ENCODE data around the gene KCNQ1OT1.

Gene KCNQ1OT1

DNA sequence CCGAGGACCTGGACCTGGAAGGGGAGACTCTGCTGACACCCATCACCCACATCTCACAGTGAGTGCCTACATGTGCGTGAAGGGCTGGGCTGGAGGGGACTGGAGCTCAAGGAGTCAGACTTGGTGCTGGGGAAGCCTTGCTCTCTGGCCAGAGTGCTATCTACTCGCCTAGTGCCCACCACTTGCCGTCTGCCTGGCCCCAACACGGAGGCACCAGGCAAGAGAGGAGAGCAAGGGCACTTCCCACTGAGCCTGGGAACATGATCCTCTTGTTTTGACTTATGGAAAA lies 37.8 kb downstream of the KCNQ1OT1 start (continued):
- TF ChIP-seq, protein P1, sequence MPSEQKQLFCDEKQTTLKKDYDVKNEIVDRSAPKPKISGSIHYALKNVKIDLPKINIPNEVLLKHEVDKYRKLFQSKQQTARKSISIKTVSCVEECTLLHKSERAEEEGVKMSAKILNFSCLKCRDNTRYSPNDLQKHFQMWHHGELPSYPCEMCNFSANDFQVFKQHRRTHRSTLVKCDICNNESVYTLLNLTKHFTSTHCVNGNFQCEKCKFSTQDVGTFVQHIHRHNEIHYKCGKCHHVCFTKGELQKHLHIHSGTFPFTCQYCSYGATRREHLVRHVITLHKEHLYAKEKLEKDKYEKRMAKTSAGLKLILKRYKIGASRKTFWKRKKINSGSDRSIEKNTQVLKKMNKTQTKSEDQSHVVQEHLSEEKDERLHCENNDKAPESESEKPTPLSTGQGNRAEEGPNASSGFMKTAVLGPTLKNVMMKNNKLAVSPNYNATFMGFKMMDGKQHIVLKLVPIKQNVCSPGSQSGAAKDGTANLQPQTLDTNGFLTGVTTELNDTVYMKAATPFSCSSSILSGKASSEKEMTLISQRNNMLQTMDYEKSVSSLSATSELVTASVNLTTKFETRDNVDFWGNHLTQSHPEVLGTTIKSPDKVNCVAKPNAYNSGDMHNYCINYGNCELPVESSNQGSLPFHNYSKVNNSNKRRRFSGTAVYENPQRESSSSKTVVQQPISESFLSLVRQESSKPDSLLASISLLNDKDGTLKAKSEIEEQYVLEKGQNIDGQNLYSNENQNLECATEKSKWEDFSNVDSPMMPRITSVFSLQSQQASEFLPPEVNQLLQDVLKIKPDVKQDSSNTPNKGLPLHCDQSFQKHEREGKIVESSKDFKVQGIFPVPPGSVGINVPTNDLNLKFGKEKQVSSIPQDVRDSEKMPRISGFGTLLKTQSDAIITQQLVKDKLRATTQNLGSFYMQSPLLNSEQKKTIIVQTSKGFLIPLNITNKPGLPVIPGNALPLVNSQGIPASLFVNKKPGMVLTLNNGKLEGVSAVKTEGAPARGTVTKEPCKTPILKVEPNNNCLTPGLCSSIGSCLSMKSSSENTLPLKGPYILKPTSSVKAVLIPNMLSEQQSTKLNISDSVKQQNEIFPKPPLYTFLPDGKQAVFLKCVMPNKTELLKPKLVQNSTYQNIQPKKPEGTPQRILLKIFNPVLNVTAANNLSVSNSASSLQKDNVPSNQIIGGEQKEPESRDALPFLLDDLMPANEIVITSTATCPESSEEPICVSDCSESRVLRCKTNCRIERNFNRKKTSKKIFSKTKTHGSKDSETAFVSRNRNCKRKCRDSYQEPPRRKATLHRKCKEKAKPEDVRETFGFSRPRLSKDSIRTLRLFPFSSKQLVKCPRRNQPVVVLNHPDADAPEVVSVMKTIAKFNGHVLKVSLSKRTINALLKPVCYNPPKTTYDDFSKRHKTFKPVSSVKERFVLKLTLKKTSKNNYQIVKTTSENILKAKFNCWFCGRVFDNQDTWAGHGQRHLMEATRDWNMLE (tag by site-specific recombination; conservative IDR thresholded peaks at IDR 0.05; ENCODE audit: low read depth) = no peak
- TF ChIP-seq ZNF555 (tag by site-specific recombination; conservative IDR thresholded peaks at IDR 0.05) (no peak), MYNN (tag by site-specific recombination; IDR thresholded peaks at IDR 0.05; ENCODE audit: borderline replicate concordance) (no peak), SP7 (tag by site-specific recombination; IDR thresholded peaks at IDR 0.05) (no peak), ZNF223 (tag by site-specific recombination; IDR thresholded peaks at IDR 0.05) (no peak), IKZF3 (tag by site-specific recombination; IDR thresholded peaks at IDR 0.05) (no peak), ZNF366 (tag by site-specific recombination; conservative IDR thresholded peaks at IDR 0.05) (no peak), ZNF843 (tag by site-specific recombination; IDR thresholded peaks at IDR 0.05) (no peak), ZNF707 (tag by site-specific recombination; IDR thresholded peaks at IDR 0.05) (no peak), ZNF169 (tag by site-specific recombination; IDR thresholded peaks at IDR 0.05) (no peak)

DNA sequence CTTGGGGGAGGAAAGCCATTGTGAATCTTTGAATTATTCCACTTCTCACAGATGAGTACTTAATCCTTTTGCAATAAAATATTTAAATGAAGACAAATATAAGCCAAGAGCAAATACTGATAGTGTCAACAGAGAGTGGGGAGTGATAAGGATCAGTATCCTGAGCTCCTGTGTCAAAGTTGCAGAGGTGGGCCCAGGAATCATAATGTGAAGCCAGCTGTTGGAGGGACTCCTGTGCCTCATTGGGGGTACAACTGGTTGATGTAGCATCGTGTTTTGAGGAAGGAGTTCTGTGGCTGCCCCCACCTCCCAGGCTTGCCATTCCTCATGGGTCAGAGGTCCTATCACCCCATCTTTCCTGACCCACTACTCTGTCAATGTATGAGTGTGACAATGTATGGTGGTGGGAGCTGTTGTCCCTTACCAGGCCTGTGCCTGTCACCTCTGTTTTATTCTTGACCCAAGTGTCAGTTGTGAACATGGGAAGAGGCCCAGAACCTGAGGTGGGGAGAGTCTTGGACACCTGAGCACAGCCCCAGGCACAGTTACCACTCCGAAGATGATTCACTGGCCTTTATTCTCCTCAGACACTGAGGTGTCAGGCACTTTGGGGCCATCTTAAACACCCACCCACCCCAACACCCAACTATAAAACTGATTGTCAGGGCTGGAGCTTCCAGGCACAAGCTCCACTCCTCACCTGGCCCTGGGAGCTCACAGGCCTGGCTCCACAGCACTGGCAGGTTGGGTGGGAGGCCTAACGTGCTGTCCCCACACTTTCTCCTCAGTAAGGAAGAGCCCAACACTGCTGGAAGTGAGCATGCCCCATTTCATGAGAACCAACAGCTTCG lies 38.4 kb downstream of the KCNQ1OT1 start:
- CTCF ChIA-PET = no interaction called here
- no peak overlapping the region for H3K27ac ChIP-seq (ENCODE audit: extremely low read depth, low read depth, low read length)
- POLR2A ChIA-PET = no interaction called here
- TF ChIP-seq ZNF624 (tag by site-specific recombination; IDR thresholded peaks at IDR 0.05) (no peak), GLI4 (tag by site-specific recombination; IDR thresholded peaks at IDR 0.05) (no peak), ZNF292 (tag by site-specific recombination; IDR thresholded peaks at IDR 0.05; ENCODE audit: borderline replicate concordance, low read depth) (no peak), ZBTB7A (tag by site-specific recombination; IDR thresholded peaks at IDR 0.05; ENCODE audit: low read depth) (no peak), SP2 (tag by site-specific recombination; IDR thresholded peaks at IDR 0.05) (no peak), ZNF837 (tag by site-specific recombination; IDR thresholded peaks at IDR 0.05) (no peak), ZBTB17 (tag by site-specific recombination; IDR thresholded peaks at IDR 0.05) (no peak), GFI1B (tag by site-specific recombination; IDR thresholded peaks at IDR 0.05) (no peak), ZNF514 (tag by site-specific recombination; IDR thresholded peaks at IDR 0.05) (no peak), ZNF223 (tag by site-specific recombination; IDR thresholded peaks at IDR 0.05) (no peak)
- TF ChIP-seq, protein P2, sequence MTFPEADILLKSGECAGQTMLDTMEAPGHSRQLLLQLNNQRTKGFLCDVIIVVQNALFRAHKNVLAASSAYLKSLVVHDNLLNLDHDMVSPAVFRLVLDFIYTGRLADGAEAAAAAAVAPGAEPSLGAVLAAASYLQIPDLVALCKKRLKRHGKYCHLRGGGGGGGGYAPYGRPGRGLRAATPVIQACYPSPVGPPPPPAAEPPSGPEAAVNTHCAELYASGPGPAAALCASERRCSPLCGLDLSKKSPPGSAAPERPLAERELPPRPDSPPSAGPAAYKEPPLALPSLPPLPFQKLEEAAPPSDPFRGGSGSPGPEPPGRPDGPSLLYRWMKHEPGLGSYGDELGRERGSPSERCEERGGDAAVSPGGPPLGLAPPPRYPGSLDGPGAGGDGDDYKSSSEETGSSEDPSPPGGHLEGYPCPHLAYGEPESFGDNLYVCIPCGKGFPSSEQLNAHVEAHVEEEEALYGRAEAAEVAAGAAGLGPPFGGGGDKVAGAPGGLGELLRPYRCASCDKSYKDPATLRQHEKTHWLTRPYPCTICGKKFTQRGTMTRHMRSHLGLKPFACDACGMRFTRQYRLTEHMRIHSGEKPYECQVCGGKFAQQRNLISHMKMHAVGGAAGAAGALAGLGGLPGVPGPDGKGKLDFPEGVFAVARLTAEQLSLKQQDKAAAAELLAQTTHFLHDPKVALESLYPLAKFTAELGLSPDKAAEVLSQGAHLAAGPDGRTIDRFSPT (tag by site-specific recombination; IDR thresholded peaks at IDR 0.05) = no peak
- TF ChIP-seq, protein P3, sequence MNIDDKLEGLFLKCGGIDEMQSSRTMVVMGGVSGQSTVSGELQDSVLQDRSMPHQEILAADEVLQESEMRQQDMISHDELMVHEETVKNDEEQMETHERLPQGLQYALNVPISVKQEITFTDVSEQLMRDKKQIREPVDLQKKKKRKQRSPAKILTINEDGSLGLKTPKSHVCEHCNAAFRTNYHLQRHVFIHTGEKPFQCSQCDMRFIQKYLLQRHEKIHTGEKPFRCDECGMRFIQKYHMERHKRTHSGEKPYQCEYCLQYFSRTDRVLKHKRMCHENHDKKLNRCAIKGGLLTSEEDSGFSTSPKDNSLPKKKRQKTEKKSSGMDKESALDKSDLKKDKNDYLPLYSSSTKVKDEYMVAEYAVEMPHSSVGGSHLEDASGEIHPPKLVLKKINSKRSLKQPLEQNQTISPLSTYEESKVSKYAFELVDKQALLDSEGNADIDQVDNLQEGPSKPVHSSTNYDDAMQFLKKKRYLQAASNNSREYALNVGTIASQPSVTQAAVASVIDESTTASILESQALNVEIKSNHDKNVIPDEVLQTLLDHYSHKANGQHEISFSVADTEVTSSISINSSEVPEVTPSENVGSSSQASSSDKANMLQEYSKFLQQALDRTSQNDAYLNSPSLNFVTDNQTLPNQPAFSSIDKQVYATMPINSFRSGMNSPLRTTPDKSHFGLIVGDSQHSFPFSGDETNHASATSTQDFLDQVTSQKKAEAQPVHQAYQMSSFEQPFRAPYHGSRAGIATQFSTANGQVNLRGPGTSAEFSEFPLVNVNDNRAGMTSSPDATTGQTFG (tag by site-specific recombination; IDR thresholded peaks at IDR 0.05; ENCODE audit: borderline replicate concordance) = no peak
- no peak overlapping the region for H3K4me3 ChIP-seq (ENCODE audit: low read depth, low read length)
- H3K36me3 ChIP-seq (ENCODE audit: control insufficient read depth in 2 of 2, insufficient read depth in 1 of 2, low read length in 2 of 2) = peaks cover 0 to 34% of the 10 kb centered on the region in 2 experiments; a peak in 1 of 3 replicates
- no peaks in the 10 kb centered on the region for H3K4me1 ChIP-seq (ENCODE audit: control insufficient read depth, insufficient read depth, low read length)
- no peaks in the 10 kb centered on the region for H3K9me3 ChIP-seq (ENCODE audit: control insufficient read depth, insufficient read depth, low read depth, low read length)

All from HEK293 (cell line).